Adrenal gland (tissue), 5 donors: Measurements from ENCODE around the gene GUCY1A1.

Source experiments
- CTCF ChIP-seq, 6 experiments: fragments of 450-650 bp in 4 of 6; fragments of 200-600 bp in 2 of 6; sonication (generic) in 1 of 6; IDR thresholded peaks; 1 replicate in 5 of 6; 2 replicates in 1 of 6; pipeline versions ENCODE4 v1.5.1 to v1.8.0; 2016 to 2021; ENCODE audit warnings: antibody characterized with exemption in 6 of 6, mild to moderate bottlenecking in 2 of 6, moderate library complexity in 1 of 6
- POLR2A ChIP-seq, 2 donors: fragments of 450-650 bp; IDR thresholded peaks; one replicate each; pipeline ENCODE4 v1.6.1; 2017; ENCODE audit warnings: antibody characterized with exemption in 2 of 2, mild to moderate bottlenecking in 2 of 2, moderate library complexity in 1 of 2
- donor health status: DM: no; HTN: no; CAD: no.

GRCh38 chr4:155734951-155735350 is 68.3 kb downstream of the GUCY1A1 start:
- TF ChIP-seq CTCF (IDR thresholded peaks at IDR 0.05) (no peak), POLR2A (IDR thresholded peaks at IDR 0.05) (no peak)
